BJ (cell line): ENCODE results near the gene PNPLA6. TPM values are rescaled to one million over a fixed set of nuclear protein-coding genes. Genes with fewer than 3 reads are reported as not detected.
"Not testable (repeated sequence)": the region's sequence is repeated elsewhere in the genome, so short reads cannot be mapped to it uniquely, and the experiment has no call there.

ENCODE experiments used
- CTCF ChIA-PET: fragments of 350-600 bp; formaldehyde crosslinking; extraction: SDS; loops from one replicate; lab custom pipeline; 2021; ENCODE audit warnings: antibody characterized with exemption, inconsistent platforms; lab: Yijun Ruan, JAX
- POLR2A ChIA-PET: fragments of 300-600 bp; sonication (Branson Sonifier 250); formaldehyde crosslinking; extraction: SDS; loops from one replicate; lab custom pipeline; 2021; ENCODE audit warnings: antibody characterized with exemption; lab: Charles Lee
- DNase-seq: peaks from one replicate; pipeline ENCODE4 v3.0.0-alpha.2; 2011; ENCODE audit warnings: low read depth
- H3K27me3 ChIP-seq: 2 replicates; pipeline ENCODE4 v1.6.0; 2011; ENCODE audit warnings: low read length; ENCODE audit not compliant: control insufficient read depth, insufficient read depth
- H3K36me3 ChIP-seq: 2 replicates; pipeline ENCODE4 v1.5.1; 2011; ENCODE audit warnings: low read length; ENCODE audit not compliant: control insufficient read depth, insufficient read depth
- H3K4me3 ChIP-seq: 2 replicates; pipeline ENCODE4 v1.5.1; 2011; ENCODE audit warnings: low read depth, mild to moderate bottlenecking, control low read depth, low read length
- polyA plus RNA-seq: library from polyadenylated mRNA; depleted of rRNA; stranded (reverse); fragments of >200 nt; gene quantifications from 2 replicates; pipeline ENCODE4 v1.2.3, GENCODE V29; 2011
- TF ChIP-seq, protein P1 (sequence below): IDR thresholded peaks from 2 replicates; pipeline ENCODE4 v1.5.1; 2011; ENCODE audit warnings: low read depth, mild to moderate bottlenecking, control low read depth, inconsistent platforms, low read length, moderate library complexity; ENCODE audit not compliant: insufficient read depth

Gene PNPLA6
- polyA plus RNA-seq, 1 experiment = 55.1 TPM

DNA sequence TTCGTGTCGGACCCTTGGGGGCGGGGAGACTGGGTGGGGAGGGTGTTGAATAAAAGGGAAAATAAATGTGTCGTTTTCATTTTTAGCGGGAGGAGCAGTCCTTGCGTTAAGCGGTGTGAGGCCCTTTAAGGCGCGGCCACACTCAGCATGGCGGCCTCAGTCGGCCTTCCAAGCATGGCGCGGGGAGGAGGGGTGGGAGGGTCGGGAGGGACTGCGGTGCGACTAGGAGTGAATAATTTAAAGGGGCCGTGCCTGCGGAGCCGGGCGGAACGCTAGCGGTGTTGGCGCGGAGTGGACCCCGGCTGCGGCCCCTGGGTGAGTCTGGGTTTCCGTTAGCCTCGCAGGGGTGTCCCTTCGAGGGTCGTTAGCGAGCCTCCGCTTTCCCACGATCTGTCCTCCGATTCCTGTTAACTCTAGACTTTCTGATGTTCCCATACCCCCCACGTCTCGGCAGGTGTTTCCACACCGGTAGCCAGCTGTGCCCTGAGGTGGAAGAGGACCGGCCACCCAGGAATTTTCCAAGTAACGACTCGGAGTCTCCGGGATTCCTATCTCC is 1.5 kb upstream of the PNPLA6 start:
- H3K36me3 ChIP-seq = peaks cover 10% of the 10 kb centered on the region
- ChIA-PET CTCF (interaction anchor here (1.0 to 2.7 kb wide), 5 partner anchors 12 to 266 kb away, joined by 3 to 12 read pairs (median 3); partner anchors contain the start of gene MCOLN1), POLR2A (no interaction called here)
- TF ChIP-seq, protein P1, sequence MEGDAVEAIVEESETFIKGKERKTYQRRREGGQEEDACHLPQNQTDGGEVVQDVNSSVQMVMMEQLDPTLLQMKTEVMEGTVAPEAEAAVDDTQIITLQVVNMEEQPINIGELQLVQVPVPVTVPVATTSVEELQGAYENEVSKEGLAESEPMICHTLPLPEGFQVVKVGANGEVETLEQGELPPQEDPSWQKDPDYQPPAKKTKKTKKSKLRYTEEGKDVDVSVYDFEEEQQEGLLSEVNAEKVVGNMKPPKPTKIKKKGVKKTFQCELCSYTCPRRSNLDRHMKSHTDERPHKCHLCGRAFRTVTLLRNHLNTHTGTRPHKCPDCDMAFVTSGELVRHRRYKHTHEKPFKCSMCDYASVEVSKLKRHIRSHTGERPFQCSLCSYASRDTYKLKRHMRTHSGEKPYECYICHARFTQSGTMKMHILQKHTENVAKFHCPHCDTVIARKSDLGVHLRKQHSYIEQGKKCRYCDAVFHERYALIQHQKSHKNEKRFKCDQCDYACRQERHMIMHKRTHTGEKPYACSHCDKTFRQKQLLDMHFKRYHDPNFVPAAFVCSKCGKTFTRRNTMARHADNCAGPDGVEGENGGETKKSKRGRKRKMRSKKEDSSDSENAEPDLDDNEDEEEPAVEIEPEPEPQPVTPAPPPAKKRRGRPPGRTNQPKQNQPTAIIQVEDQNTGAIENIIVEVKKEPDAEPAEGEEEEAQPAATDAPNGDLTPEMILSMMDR = no peak
- H3K27me3 ChIP-seq = no peaks in the 10 kb centered on the region
- DNase-seq = peak; percentile 42
- peak overlapping the region; percentile 86 for H3K4me3 ChIP-seq

DNA sequence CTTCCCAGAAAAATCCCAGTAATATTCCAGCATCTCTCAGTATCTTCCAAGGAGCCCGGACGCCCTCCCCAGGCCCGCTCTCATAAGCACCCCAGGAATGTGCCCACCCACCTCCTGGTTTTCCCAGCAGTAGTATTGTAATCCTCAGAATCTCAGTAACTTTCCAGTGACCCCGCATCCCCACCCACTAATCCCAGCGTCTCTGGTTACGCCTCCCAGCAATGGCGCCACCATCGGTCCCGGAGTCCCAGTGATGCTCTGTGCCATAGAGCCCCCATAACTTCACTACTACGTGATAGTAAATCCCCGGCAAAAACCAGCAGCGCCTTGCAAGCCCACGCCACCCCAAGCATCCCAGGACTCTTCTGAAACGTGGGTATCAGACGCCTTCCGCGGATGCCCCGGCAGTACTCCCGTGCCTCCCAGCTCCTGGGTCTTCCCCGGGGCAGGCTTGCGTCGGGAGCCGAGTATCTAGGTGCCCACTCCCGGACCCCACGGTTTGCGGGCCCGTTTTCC is 928 bp upstream of the PNPLA6 start:
- Histone ChIP-seq H3K4me3 (peak overlapping the region; percentile 86), H3K27me3 (no peaks in the 10 kb centered on the region), H3K36me3 (peaks cover 9% of the 10 kb centered on the region)
- ChIA-PET POLR2A (no interaction called here), CTCF (interaction anchor here (1.0 to 2.7 kb wide), 6 partner anchors 13 to 266 kb away, joined by 3 to 12 read pairs (median 4); partner anchors contain the start of gene MCOLN1)
- TF ChIP-seq, protein P1 = peak; percentile 50
- peak; percentile 56 for DNase-seq

DNA sequence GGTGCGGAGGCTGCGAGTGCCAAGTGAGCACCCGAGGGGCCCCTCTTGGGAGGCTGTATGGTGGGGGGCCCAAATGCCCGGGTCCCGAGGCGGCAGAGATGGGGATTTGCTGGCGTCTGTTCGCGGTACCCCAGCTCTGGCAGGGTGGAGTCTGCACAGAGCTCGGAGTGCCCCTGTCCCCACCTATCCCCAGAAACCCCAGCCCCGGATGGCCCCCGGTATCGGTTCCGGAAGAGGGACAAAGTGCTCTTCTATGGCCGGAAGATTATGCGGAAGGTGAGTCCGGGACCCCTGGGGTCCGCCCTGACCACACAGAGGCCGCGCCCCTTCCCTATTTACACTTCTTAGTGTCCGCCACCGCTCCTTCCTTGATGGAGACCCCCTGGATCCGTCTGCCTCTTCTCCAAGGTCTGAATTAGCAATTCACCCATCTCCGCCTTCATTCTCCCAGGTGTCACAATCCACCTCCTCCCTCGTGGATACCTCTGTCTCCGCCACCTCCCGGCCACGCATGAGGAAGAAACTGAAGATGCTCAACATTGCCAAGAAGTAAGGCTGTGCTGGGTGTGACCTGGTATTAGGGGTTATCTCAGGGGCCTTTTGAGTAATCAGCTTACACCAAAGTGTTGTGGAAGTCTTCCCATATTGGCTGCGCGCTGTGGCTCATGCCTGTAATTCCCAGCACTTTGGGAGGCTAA is 630 bp downstream of the PNPLA6 start:
- ChIA-PET POLR2A (no interaction called here), CTCF (interaction anchor here (0.8 to 2.7 kb wide), 5 partner anchors 12 to 182 kb away, joined by 3 to 12 read pairs (median 3); partner anchors contain the start of gene MCOLN1)
- Histone ChIP-seq H3K27me3 (no peaks in the 10 kb centered on the region), H3K4me3 (peak overlapping the region; percentile 86), H3K36me3 (peaks cover 19% of the 10 kb centered on the region)
- DNase-seq = no peak
- TF ChIP-seq, protein P1 = no peak

DNA sequence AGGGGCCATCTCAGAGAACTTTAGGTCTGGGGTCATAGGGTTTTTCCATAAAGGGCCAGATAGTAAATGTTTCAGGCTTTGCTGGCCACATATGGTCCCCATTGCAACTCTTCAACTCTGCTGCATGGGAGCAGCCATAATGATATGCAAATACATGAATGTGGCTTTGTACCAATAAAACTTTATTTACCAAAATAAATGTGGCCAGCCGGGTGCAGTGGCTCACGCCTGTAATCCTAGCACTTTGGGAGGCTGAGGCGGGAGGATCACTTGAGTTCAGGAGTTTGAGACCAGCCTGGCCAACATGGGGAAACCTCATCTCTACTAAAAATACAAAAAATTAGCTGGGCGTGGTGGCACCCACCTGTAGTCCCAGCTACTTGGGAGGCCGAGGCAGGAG is 3.5 kb downstream of the PNPLA6 start:
- DNase-seq, H3K27me3 ChIP-seq, H3K4me3 ChIP-seq, CTCF ChIA-PET, POLR2A ChIA-PET: not testable (repeated sequence)
- H3K36me3 ChIP-seq = peaks cover 36% of the 10 kb centered on the region

DNA sequence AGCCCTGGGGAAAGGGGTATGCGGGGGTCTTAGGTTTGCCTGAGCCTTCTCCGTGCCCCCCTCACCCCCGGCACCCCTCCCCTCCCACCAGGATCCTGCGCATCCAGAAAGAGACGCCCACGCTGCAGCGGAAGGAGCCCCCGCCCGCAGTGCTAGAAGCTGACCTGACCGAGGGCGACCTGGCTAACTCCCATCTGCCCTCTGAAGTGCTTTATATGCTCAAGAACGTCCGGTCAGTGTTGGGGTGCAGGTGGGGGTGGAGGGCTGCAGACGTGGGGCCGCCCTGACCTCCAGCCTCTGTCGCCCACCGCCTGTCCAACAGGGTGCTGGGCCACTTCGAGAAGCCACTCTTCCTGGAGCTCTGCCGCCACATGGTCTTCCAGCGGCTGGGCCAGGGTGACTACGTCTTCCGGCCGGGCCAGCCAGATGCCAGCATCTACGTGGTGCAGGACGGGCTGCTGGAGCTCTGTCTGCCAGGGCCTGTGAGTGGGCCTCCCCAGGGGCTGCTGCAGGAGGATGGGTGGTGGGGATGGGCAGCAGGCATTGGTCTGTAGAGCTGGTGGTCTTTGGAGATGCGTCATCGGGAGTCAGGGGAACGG is 4.4 kb downstream of the PNPLA6 start:
- Histone ChIP-seq H3K27me3 (no peaks in the 10 kb centered on the region), H3K4me3 (no peak overlapping the region), H3K36me3 (peaks cover 36% of the 10 kb centered on the region)
- no peak for DNase-seq
- TF ChIP-seq, protein P1 = no peak
- ChIA-PET POLR2A (no interaction called here), CTCF (no interaction called here)
